ENCODE results near the gene ANKS6. TPM values are rescaled to one million over a fixed set of nuclear protein-coding genes. Genes with fewer than 3 reads are reported as not detected.

Gene ANKS6
- polyA plus RNA-seq, 1 donor from 2014 or later, result 16.6 TPM

GRCh38 chr9:98823666-98824334 lies 27.4 kb upstream of the ANKS6 start:
- no peak overlapping the region for H3K4me2 ChIP-seq (ENCODE audit: low read length)
- H3K9me3 ChIP-seq (ENCODE audit: low read length), result no peaks in the 10 kb centered on the region
- H2AFZ ChIP-seq (ENCODE audit: low read depth, low read length), result no peak overlapping the region
- H3K36me3 ChIP-seq (ENCODE audit: insufficient read depth, low read length), result no peaks in the 10 kb centered on the region
- H3K9me2 ChIP-seq (ENCODE audit: insufficient read depth, low read length), result no peaks in the 10 kb centered on the region
- H3F3A ChIP-seq (ENCODE audit: insufficient read depth, low read length, poor library complexity, severe bottlenecking), result no peaks in the 10 kb centered on the region
- no peaks in the 10 kb centered on the region for H3K27me3 ChIP-seq (ENCODE audit: insufficient read depth, low read depth, low read length)
- H3K4me3 ChIP-seq (ENCODE audit: low read length), result no peak overlapping the region
- no peak overlapping the region for H3K9ac ChIP-seq (ENCODE audit: low read length)
- no peaks in the 10 kb centered on the region for H4K20me1 ChIP-seq (ENCODE audit: insufficient read depth)
- no peak for TF ChIP-seq POLR2AphosphoS5 (IDR thresholded peaks at IDR 0.05)
- TF ChIP-seq SMC3 (conservative IDR thresholded peaks at IDR 0.05; ENCODE audit: poor library complexity), result no peak
- no peak for TF ChIP-seq EZH2 (IDR thresholded peaks at IDR 0.05; ENCODE audit: borderline replicate concordance, insufficient read depth, low read length, poor library complexity, severe bottlenecking)
- TF ChIP-seq MXI1 (conservative IDR thresholded peaks at IDR 0.05; ENCODE audit: poor library complexity, severe bottlenecking), result no peak
- no peak for TF ChIP-seq RAD21 (conservative IDR thresholded peaks at IDR 0.05)
- TF ChIP-seq, protein P1, sequence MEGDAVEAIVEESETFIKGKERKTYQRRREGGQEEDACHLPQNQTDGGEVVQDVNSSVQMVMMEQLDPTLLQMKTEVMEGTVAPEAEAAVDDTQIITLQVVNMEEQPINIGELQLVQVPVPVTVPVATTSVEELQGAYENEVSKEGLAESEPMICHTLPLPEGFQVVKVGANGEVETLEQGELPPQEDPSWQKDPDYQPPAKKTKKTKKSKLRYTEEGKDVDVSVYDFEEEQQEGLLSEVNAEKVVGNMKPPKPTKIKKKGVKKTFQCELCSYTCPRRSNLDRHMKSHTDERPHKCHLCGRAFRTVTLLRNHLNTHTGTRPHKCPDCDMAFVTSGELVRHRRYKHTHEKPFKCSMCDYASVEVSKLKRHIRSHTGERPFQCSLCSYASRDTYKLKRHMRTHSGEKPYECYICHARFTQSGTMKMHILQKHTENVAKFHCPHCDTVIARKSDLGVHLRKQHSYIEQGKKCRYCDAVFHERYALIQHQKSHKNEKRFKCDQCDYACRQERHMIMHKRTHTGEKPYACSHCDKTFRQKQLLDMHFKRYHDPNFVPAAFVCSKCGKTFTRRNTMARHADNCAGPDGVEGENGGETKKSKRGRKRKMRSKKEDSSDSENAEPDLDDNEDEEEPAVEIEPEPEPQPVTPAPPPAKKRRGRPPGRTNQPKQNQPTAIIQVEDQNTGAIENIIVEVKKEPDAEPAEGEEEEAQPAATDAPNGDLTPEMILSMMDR (IDR thresholded peaks at IDR 0.05; ENCODE audit: poor library complexity, severe bottlenecking), result no peak
- no peak for TF ChIP-seq EP300 (conservative IDR thresholded peaks at IDR 0.05; ENCODE audit: poor library complexity, severe bottlenecking)
- no peak for TF ChIP-seq TAF1 (IDR thresholded peaks at IDR 0.05; ENCODE audit: low read depth)
- TF ChIP-seq REST (IDR thresholded peaks at IDR 0.05; ENCODE audit: borderline replicate concordance), result no peak
- no peak overlapping the region for H3K27ac ChIP-seq (ENCODE audit: low read length)
- H3K79me2 ChIP-seq (replicated peaks; ENCODE audit: insufficient read depth, low read length), result no peaks in the 10 kb centered on the region

GRCh38 chr9:98822661-98823060 lies 26.3 kb upstream of the ANKS6 start:
- Histone ChIP-seq H3K27me3 (ENCODE audit: insufficient read depth, low read depth, low read length) (no peaks in the 10 kb centered on the region), H3K9me2 (ENCODE audit: insufficient read depth, low read length) (no peaks in the 10 kb centered on the region), H3K4me3 (ENCODE audit: low read length) (no peak overlapping the region), H3F3A (ENCODE audit: insufficient read depth, low read length, poor library complexity, severe bottlenecking) (no peaks in the 10 kb centered on the region), H4K20me1 (ENCODE audit: insufficient read depth) (no peaks in the 10 kb centered on the region), H3K36me3 (ENCODE audit: insufficient read depth, low read length) (no peaks in the 10 kb centered on the region), H3K4me2 (ENCODE audit: low read length) (no peak overlapping the region), H3K9ac (ENCODE audit: low read length) (no peak overlapping the region), H2AFZ (ENCODE audit: low read depth, low read length) (no peak overlapping the region), H3K79me2 (replicated peaks; ENCODE audit: insufficient read depth, low read length) (no peaks in the 10 kb centered on the region), H3K9me3 (ENCODE audit: low read length) (no peaks in the 10 kb centered on the region), H3K27ac (ENCODE audit: low read length) (no peak overlapping the region)
- TF ChIP-seq POLR2AphosphoS5 (IDR thresholded peaks at IDR 0.05) (no peak), REST (IDR thresholded peaks at IDR 0.05; ENCODE audit: borderline replicate concordance) (no peak), SMC3 (conservative IDR thresholded peaks at IDR 0.05; ENCODE audit: poor library complexity) (no peak), EP300 (conservative IDR thresholded peaks at IDR 0.05; ENCODE audit: poor library complexity, severe bottlenecking) (no peak), RAD21 (conservative IDR thresholded peaks at IDR 0.05) (no peak), MXI1 (conservative IDR thresholded peaks at IDR 0.05; ENCODE audit: poor library complexity, severe bottlenecking) (no peak), EZH2 (IDR thresholded peaks at IDR 0.05; ENCODE audit: borderline replicate concordance, insufficient read depth, low read length, poor library complexity, severe bottlenecking) (no peak), TAF1 (IDR thresholded peaks at IDR 0.05; ENCODE audit: low read depth) (no peak)
- TF ChIP-seq, protein P1 (IDR thresholded peaks at IDR 0.05; ENCODE audit: poor library complexity, severe bottlenecking), result no peak

Data from neural cell (in vitro differentiated cells).